B cell (primary cell): ENCODE measurements around the gene CHST2. TPM values are rescaled to one million over a fixed set of nuclear protein-coding genes. Genes with fewer than 3 reads are reported as not detected.

Experiments used
- ATAC-seq: fragments of 200-7000 bp; cut with Tn5 transposase; one replicate; pipeline ENCODE4 v1.10.0; 2021; ENCODE audit warnings: low read depth, mild to moderate bottlenecking, moderate number of reproducible peaks, moderate library complexity
- CTCF ChIA-PET: fragments of 350-600 bp; sonication (Branson Sonifier 250); formaldehyde crosslinking; loops from one replicate; lab custom pipeline; 2021; ENCODE audit warnings: antibody characterized with exemption, inconsistent platforms; lab: Charles Lee
- POLR2A ChIA-PET: fragments of 350-600 bp; sonication (Branson Sonifier 250); formaldehyde crosslinking; loops from one replicate; lab custom pipeline; 2021; ENCODE audit warnings: antibody characterized with exemption; lab: Charles Lee
- DNase-seq: peaks from one replicate; pipeline ENCODE4 v3.0.0; 2013
- H2AFZ ChIP-seq: 2 replicates; pipeline ENCODE4 v1.6.1; 2012; ENCODE audit warnings: mild to moderate bottlenecking, low read depth, low read length; ENCODE audit not compliant: insufficient read depth, poor library complexity, severe bottlenecking
- H3K27ac ChIP-seq, 2 donors: 1 replicate in 1 of 2; 2 replicates in 1 of 2; pipeline ENCODE4 v1.5.1; 2012 to 2013; ENCODE audit warnings: low read length in 2 of 2, mild to moderate bottlenecking in 2 of 2, moderate library complexity in 1 of 2
- H3K27me3 ChIP-seq, 4 experiments: fragments of 200-600 bp in 1 of 4; sonication (generic) in 1 of 4; replicated peaks in 1 of 4; 1 replicate in 2 of 4; 2 replicates in 2 of 4; pipeline versions ENCODE4 v1.6.1 to v1.7.0; 2013 to 2016; ENCODE audit warnings: low read length in 3 of 4, mild to moderate bottlenecking in 2 of 4, mixed read lengths in 1 of 4, moderate library complexity in 1 of 4; ENCODE audit not compliant: insufficient read depth in 4 of 4, control insufficient read depth in 3 of 4; ENCODE audit errors: control extremely low read depth in 1 of 4
- H3K36me3 ChIP-seq, 2 experiments: replicated peaks in 1 of 2; 1 replicate in 1 of 2; 2 replicates in 1 of 2; pipeline versions ENCODE4 v1.6.1 to v1.7.1; 2013; ENCODE audit warnings: low read length in 1 of 2; ENCODE audit not compliant: insufficient read depth in 2 of 2, control insufficient read depth in 1 of 2; ENCODE audit errors: control extremely low read depth in 1 of 2, extremely low read depth in 1 of 2
- H3K4me1 ChIP-seq, 2 donors: fragments of 200-600 bp in 1 of 2; sonication (generic) in 1 of 2; 1 replicate in 1 of 2; 2 replicates in 1 of 2; pipeline versions ENCODE4 v1.5.1 to v1.6.1; 2013 to 2017; ENCODE audit warnings: low read length in 2 of 2; ENCODE audit not compliant: control insufficient read depth in 2 of 2, insufficient read depth in 2 of 2
- H3K4me2 ChIP-seq: replicated peaks from 2 replicates; pipeline ENCODE3; 2012; ENCODE audit warnings: mild to moderate bottlenecking, low read depth, low read length; ENCODE audit not compliant: poor library complexity, severe bottlenecking
- H3K4me3 ChIP-seq, 5 experiments: fragments of 200-600 bp in 1 of 5; sonication (generic) in 1 of 5; 1 replicate in 3 of 5; 2 replicates in 2 of 5; pipeline versions ENCODE4 v1.5.1 to v1.7.0; 2011 to 2016; ENCODE audit warnings: low read length in 4 of 5, mild to moderate bottlenecking in 4 of 5, low read depth in 2 of 5, control low read depth in 1 of 5, moderate library complexity in 1 of 5; ENCODE audit not compliant: insufficient read depth in 1 of 5; ENCODE audit errors: control extremely low read depth in 1 of 5, extremely low read depth in 1 of 5
- H3K79me2 ChIP-seq: fragments of 200-600 bp; sonication (generic); one replicate; pipeline ENCODE4 v1.6.0; 2016; ENCODE audit warnings: low read length; ENCODE audit not compliant: control insufficient read depth, insufficient read depth
- H3K9ac ChIP-seq: fragments of 200-600 bp; sonication (generic); 2 replicates; pipeline ENCODE4 v1.6.1; 2017; ENCODE audit warnings: mild to moderate bottlenecking, low read length, moderate library complexity
- H3K9me3 ChIP-seq, 3 donors: one replicate each; pipeline versions ENCODE4 v1.6.1 to v1.7.1; 2013; ENCODE audit warnings: low read length in 2 of 3; ENCODE audit not compliant: control insufficient read depth in 2 of 3, insufficient read depth in 1 of 3; ENCODE audit errors: control extremely low read depth in 1 of 3
- H4K20me1 ChIP-seq: 2 replicates; pipeline ENCODE4 v1.6.0; 2012; ENCODE audit warnings: mild to moderate bottlenecking, low read length; ENCODE audit not compliant: insufficient read depth, control insufficient read depth, poor library complexity, severe bottlenecking
- H3K27ac Mint-ChIP-seq: one replicate; pipeline ENCODE4 v1.8.0; 2021; ENCODE audit warnings: mixed read lengths
- H3K27me3 Mint-ChIP-seq: one replicate; pipeline ENCODE4 v1.8.0; 2021; ENCODE audit warnings: mixed read lengths
- H3K4me1 Mint-ChIP-seq: one replicate; pipeline ENCODE4 v1.8.0; 2021; ENCODE audit warnings: mixed read lengths
- H3K4me3 Mint-ChIP-seq: one replicate; pipeline ENCODE4 v1.8.0; 2021; ENCODE audit warnings: mixed read lengths
- H3K9me3 Mint-ChIP-seq: one replicate; pipeline ENCODE4 v1.8.0; 2022; ENCODE audit warnings: mixed read lengths; ENCODE audit not compliant: insufficient read depth
- CTCF ChIP-seq: fragments of 200-600 bp; IDR thresholded peaks from one replicate; pipeline ENCODE4 v1.8.0; 2022; ENCODE audit warnings: antibody characterized with exemption, mild to moderate bottlenecking
- EZH2 ChIP-seq: IDR thresholded peaks from 2 replicates; pipeline ENCODE4 v1.6.1; 2012; ENCODE audit warnings: borderline replicate concordance, low read depth, mild to moderate bottlenecking, moderate library complexity, low read length; ENCODE audit not compliant: insufficient read depth, poor library complexity, severe bottlenecking
- WGBS: methylation state at CpG from one replicate; pipeline ENCODE4 v1.1.5; 2013; ENCODE audit warnings: missing lambda C conversion rate; ENCODE audit not compliant: insufficient coverage; 5-methylcytosine and 5-hydroxymethylcytosine counted together
- intact Hi-C: fragments of 100-400 bp; cut with micrococcal nuclease; formaldehyde crosslinking; loops from one replicate; pipeline ENCODE4 v1.10.0; 2022
- polyA plus RNA-seq: library from polyadenylated mRNA; depleted of rRNA; stranded (reverse); fragments of >200 nt; gene quantifications from 2 replicates; pipeline ENCODE4 v1.2.3, GENCODE V29; 2012
- total RNA-seq, 2 donors: library from RNA; stranded (reverse); fragments of 120-200 nt in 1 of 2; gene quantifications; 1 replicate in 1 of 2; 2 replicates in 1 of 2; pipeline versions ENCODE4 v1.2.3 to v1.2.4, GENCODE V29; 2013 to 2022

The CHST2 gene
- total and polyA plus RNA-seq, 2 donors (not counting 1 experiment from before 2014, with no cell fraction given), result 5.2 to 25.0 TPM

DNA sequence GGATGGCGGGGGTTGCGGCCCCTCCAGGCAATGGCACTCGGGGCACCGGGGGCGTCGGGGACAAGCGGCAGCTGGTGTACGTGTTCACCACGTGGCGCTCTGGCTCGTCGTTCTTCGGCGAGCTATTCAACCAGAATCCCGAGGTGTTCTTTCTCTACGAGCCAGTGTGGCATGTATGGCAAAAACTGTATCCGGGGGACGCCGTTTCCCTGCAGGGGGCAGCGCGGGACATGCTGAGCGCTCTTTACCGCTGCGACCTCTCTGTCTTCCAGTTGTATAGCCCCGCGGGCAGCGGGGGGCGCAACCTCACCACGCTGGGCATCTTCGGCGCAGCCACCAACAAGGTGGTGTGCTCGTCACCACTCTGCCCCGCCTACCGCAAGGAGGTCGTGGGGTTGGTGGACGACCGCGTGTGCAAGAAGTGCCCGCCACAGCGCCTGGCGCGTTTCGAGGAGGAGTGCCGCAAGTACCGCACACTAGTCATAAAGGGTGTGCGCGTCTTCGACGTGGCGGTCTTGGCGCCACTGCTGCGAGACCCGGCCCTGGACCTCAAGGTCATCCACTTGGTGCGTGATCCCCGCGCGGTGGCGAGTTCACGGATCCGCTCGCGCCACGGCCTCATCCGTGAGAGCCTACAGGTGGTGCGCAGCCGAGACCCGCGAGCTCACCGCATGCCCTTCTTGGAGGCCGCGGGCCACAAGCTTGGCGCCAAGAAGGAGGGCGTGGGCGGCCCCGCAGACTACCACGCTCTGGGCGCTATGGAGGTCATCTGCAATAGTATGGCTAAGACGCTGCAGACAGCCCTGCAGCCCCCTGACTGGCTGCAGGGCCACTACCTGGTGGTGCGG, 1.9 kb downstream of the CHST2 start:
- intact Hi-C loops, result loop anchor here (1.0 to 5.0 kb wide), 6 partner anchors 231 to 727 kb away; partner anchors contain the start of genes ATR and SLC9A9
- H3K27ac Mint-ChIP-seq, result peak overlapping the region; percentile 61
- peaks cover 6% of the 10 kb centered on the region for H3K79me2 ChIP-seq
- H3K9me3 ChIP-seq, result peaks cover 0 to 8% (median 0%) of the 10 kb centered on the region in 3 donors
- 65% methylated on average over 79 of the region's 79 CpGs for WGBS
- peak overlapping the region; percentile 81 for H3K4me3 Mint-ChIP-seq
- peak overlapping the region; percentile 98 for H2AFZ ChIP-seq
- DNase-seq, result peak; percentile 70
- H3K4me3 ChIP-seq, result peak overlapping the region; percentile 44 to 95 (median 91)
- H3K9ac ChIP-seq, result peak overlapping the region; percentile 90
- CTCF ChIA-PET, result interaction anchor here (0.6 to 4.9 kb wide), 14 partner anchors 10 to 553 kb away, joined by 3 to 31 read pairs (median 4); no protein-coding TSS in a partner anchor
- TF ChIP-seq CTCF (peak; percentile 29), EZH2 (no peak)
- no peaks in the 10 kb centered on the region for H3K27me3 ChIP-seq
- no peaks in the 10 kb centered on the region for H3K27me3 Mint-ChIP-seq
- no peaks in the 10 kb centered on the region for H3K9me3 Mint-ChIP-seq
- no peak overlapping the region for H3K27ac ChIP-seq
- peaks cover 25 to 32% of the 10 kb centered on the region in 2 donors for H3K4me1 ChIP-seq
- H3K4me1 Mint-ChIP-seq, result peaks cover 44% of the 10 kb centered on the region
- H4K20me1 ChIP-seq, result no peaks in the 10 kb centered on the region
- H3K4me2 ChIP-seq, result peak overlapping the region; percentile 96
- peak; percentile 4 for ATAC-seq
- H3K36me3 ChIP-seq, result no peaks in the 10 kb centered on the region
- POLR2A ChIA-PET, result interaction anchor here (0.6 kb wide), 1 partner anchor 41 kb away, joined by 10 read pairs; no protein-coding TSS in a partner anchor

GRCh38 chr3:143122089-143122430, 2.5 kb downstream of the CHST2 start:
- H3K27me3 Mint-ChIP-seq, result no peaks in the 10 kb centered on the region
- DNase-seq, result no peak
- Histone ChIP-seq H4K20me1 (no peaks in the 10 kb centered on the region), H3K4me2 (peak overlapping the region; percentile 96), H3K79me2 (peaks cover 6% of the 10 kb centered on the region), H3K4me3 (no peak overlapping the region), H3K27me3 (no peaks in the 10 kb centered on the region), H3K9ac (no peak overlapping the region), H3K36me3 (no peaks in the 10 kb centered on the region), H2AFZ (no peak overlapping the region), H3K9me3 (peaks cover 0 to 8% (median 0%) of the 10 kb centered on the region in 3 donors), H3K27ac (peak overlapping the region in 1 of 2 donors; percentile 19), H3K4me1 (peaks cover 25 to 32% of the 10 kb centered on the region in 2 donors)
- H3K27ac Mint-ChIP-seq, result peak overlapping the region; percentile 89
- POLR2A ChIA-PET, result no interaction called here
- H3K4me1 Mint-ChIP-seq, result peaks cover 45% of the 10 kb centered on the region
- H3K9me3 Mint-ChIP-seq, result no peaks in the 10 kb centered on the region
- WGBS, result 97% methylated on average over 13 of the region's 16 CpGs
- CTCF ChIA-PET, result interaction anchor here (4.9 kb wide), 1 partner anchor 553 kb away, joined by 31 read pairs; no protein-coding TSS in a partner anchor
- H3K4me3 Mint-ChIP-seq, result peak overlapping the region; percentile 81
- ATAC-seq, result no peak
- intact Hi-C loops, result loop anchor here (5.0 kb wide), 2 partner anchors 230 to 545 kb away; partner anchors contain the start of gene ATR
- TF ChIP-seq CTCF (no peak), EZH2 (no peak)
